Activated CD4-positive, alpha-beta T cell treated with anti-CD3 and anti-CD28 coated beads, Interleukin-2, amount 10 ng/mL, durations not matched to agents 7 days and 5 days (primary cell): ENCODE data around the gene CHKA. TPM values are rescaled to one million over a fixed set of nuclear protein-coding genes. Genes with fewer than 3 reads are reported as not detected.

Source experiments
- CTCF ChIA-PET: fragments of 350-600 bp; sonication (Branson Sonifier 250); formaldehyde crosslinking; loops from one replicate; lab custom pipeline; 2021; ENCODE audit warnings: antibody characterized with exemption; lab: Charles Lee
- POLR2A ChIA-PET: fragments of 350-600 bp; sonication (Branson Sonifier 250); formaldehyde crosslinking; loops from one replicate; lab custom pipeline; 2021; ENCODE audit warnings: antibody characterized with exemption; lab: Charles Lee
- DNase-seq: peaks from one replicate; pipeline ENCODE4 v3.0.0-alpha.2; 2020
- H3K27ac Mint-ChIP-seq: one replicate; pipeline ENCODE4 v1.8.0; 2021; ENCODE audit warnings: mild to moderate bottlenecking, moderate library complexity, mixed read lengths
- H3K27me3 Mint-ChIP-seq: one replicate; pipeline ENCODE4 v1.8.0; 2021; ENCODE audit warnings: mixed read lengths
- H3K36me3 Mint-ChIP-seq: one replicate; pipeline ENCODE4 v1.8.0; 2021; ENCODE audit warnings: low read depth, mixed read lengths
- H3K4me1 Mint-ChIP-seq: one replicate; pipeline ENCODE4 v1.8.0; 2021; ENCODE audit warnings: mixed read lengths
- H3K4me3 Mint-ChIP-seq: one replicate; pipeline ENCODE4 v1.8.0; 2021; ENCODE audit warnings: mild to moderate bottlenecking, moderate library complexity, mixed read lengths
- H3K9me3 Mint-ChIP-seq: one replicate; pipeline ENCODE4 v1.8.0; 2021; ENCODE audit warnings: mixed read lengths
- total RNA-seq, 2 experiments: library from RNA; stranded (reverse); gene quantifications; one replicate each; pipeline ENCODE4 v1.2.3, GENCODE V29; 2021

Gene CHKA
- total RNA-seq, 2 experiments from 2014 or later, result 4.5 to 6.3 TPM

DNA sequence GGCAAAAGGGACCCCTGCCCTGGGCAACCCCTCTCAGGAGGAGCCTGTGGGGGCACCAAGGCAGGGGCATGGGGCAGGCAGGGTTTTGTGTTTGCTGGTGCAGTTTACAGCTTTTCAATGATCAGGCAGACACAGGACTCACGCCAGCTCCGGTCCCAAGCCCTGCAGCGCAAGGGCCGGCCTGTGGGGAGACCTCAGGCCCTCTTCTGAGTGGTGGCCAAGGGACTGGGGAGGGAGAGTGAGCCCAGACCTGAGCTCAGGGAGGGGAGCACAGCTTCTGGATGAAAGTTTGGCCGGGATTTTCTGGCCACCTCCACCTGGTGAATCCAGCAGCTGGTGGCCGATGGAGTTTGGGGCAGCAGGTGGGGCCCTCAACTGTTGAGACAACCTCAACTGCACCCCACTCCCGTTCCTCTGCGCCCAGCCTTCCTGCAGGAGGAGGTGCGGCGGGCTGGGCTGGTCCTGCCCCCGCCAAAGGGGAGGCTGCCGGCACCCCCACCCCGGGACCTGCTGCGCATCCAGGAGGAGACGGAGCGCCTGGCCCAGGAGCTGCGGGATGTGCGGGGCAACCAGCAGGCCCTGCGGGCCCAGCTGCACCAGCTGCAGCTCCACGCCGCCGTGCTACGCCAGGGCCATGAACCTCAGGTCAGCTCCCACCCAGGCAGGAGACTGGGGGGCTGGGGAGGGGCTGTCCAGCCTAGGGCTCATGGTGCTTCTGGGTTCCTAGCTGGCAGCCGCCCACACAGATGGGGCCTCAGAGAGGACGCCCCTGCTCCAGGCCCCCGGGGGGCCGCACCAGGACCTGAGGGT is 78.8 kb downstream of the CHKA start:
- Mint-ChIP-seq H3K9me3 (no peaks in the 10 kb centered on the region), H3K27ac (peak overlapping the region; percentile 46), H3K36me3 (peaks cover 4% of the 10 kb centered on the region), H3K4me1 (peaks cover 13% of the 10 kb centered on the region), H3K4me3 (no peak overlapping the region), H3K27me3 (no peaks in the 10 kb centered on the region)
- DNase-seq, result no peak
- CTCF ChIA-PET, result interaction anchor here (1.0 to 1.2 kb wide), 3 partner anchors 10 to 87 kb away, joined by 3 to 4 read pairs (median 3); partner anchors contain the start of gene NDUFS8
- POLR2A ChIA-PET, result no interaction called here

DNA sequence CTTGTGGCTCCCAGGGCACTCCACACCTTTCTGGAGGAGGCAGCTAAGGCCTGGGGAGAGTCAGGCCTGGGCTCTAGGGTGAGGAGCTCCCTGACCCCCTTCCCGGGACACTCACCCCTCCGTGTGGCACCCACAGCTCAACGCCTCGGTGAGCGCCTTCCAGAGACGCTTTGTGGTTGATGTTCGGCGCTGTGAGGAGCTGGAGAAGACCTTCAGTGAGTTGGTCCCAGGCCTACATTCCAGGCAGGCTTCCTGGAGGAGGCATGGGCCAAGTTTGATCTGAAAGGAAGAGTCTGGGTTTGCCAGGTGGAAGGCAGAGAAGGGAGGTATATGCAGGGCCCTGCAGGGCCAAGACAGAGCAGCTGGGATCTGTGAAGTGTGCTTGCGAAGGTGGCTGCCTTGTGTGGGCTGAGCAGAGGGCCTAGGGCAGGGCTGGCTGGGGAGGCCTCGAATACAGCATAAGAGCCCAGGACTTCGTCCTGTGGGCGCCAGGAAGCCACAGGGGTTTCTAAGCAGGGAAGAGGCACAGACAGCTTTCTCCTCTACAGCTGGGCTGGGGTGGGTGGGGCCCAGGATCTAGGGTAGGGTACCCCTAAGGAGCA is 79.5 kb downstream of the CHKA start:
- Mint-ChIP-seq H3K27me3 (no peaks in the 10 kb centered on the region), H3K27ac (peak overlapping the region; percentile 84), H3K9me3 (no peaks in the 10 kb centered on the region), H3K4me3 (peak overlapping the region; percentile 83), H3K4me1 (peaks cover 20% of the 10 kb centered on the region), H3K36me3 (peaks cover 4% of the 10 kb centered on the region)
- ChIA-PET CTCF (interaction anchor here (0.6 to 1.2 kb wide), 3 partner anchors 10 to 909 kb away, joined by 3 to 4 read pairs (median 3); partner anchors contain the start of gene NDUFS8), POLR2A (no interaction called here)
- DNase-seq, result no peak

DNA sequence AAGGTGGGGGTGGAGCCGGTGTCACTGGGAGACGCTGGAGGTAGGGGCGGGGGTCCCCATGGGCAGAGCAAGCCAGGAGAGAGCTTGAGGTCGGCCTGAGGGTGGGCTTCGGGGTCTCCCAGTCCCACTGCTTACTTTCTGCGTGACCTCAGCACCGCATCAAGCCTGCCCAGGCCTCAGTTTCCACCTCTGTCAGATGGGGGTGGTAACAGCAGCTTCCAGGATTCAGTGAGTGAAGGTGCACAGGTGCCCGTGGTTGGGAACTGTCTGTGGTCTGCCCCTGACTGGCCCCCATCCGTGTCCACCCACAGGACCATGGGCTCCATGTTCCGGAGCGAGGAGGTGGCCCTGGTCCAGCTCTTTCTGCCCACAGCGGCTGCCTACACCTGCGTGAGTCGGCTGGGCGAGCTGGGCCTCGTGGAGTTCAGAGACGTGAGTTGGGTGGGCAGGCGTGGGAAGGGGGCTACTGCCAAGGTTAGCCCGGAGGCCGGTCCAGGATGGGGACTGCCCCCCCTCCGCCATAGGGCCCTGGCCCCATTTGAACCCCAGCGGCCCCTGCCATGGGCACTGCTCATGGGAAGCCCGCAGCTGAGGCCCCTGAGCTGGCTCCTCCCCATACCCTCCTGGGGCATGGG is 80.1 kb downstream of the CHKA start:
- Mint-ChIP-seq H3K27ac (peak overlapping the region; percentile 90), H3K4me3 (peak overlapping the region; percentile 83), H3K4me1 (peaks cover 27% of the 10 kb centered on the region), H3K36me3 (peaks cover 6% of the 10 kb centered on the region), H3K27me3 (no peaks in the 10 kb centered on the region), H3K9me3 (no peaks in the 10 kb centered on the region)
- no peak for DNase-seq
- POLR2A ChIA-PET, result no interaction called here
- CTCF ChIA-PET, result interaction anchor here (0.6 to 1.2 kb wide), 3 partner anchors 11 to 909 kb away, joined by 3 to 4 read pairs (median 3); no protein-coding TSS in a partner anchor

GRCh38 chr11:68040101-68040956 is 80.9 kb downstream of the CHKA start:
- H3K27me3 Mint-ChIP-seq, result no peaks in the 10 kb centered on the region
- POLR2A ChIA-PET, result no interaction called here
- H3K4me3 Mint-ChIP-seq, result peak overlapping the region; percentile 83
- peak; percentile 65 for DNase-seq
- H3K36me3 Mint-ChIP-seq, result peaks cover 6% of the 10 kb centered on the region
- H3K4me1 Mint-ChIP-seq, result peaks cover 30% of the 10 kb centered on the region
- H3K9me3 Mint-ChIP-seq, result no peaks in the 10 kb centered on the region
- H3K27ac Mint-ChIP-seq, result peak overlapping the region; percentile 90
- CTCF ChIA-PET, result interaction anchor here (0.8 to 1.2 kb wide), 2 partner anchors 18 to 21 kb away, joined by 3 read pairs; no protein-coding TSS in a partner anchor

DNA sequence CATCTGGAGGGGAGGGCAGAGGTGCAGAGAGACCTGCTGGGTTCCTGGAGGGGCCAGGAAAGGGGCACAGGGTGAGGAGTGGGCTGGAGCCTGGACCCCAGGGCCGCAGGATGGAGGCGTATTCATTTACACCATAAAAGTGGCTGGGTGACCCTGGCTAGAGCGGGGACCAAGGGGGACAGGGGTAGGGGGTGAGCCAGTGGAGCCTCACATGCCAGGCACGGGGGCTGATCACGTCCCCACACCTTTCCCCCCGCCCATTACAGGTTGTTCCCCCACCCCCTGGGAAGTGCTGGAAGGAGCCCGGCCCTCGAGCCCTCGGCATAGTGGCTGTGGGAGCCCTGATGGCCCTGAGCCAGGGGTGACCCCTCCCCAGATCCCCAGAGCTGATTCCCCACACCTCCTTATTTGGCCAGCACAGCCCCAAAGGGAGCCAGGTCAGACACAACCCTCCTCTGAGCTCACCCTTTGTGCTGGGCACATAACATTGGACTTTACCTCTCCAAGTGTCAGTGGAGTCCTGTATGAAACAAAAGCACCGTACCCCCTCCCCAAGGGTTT is 81.6 kb downstream of the CHKA start:
- no peak for DNase-seq
- H3K9me3 Mint-ChIP-seq, result no peaks in the 10 kb centered on the region
- peaks cover 3% of the 10 kb centered on the region for H3K36me3 Mint-ChIP-seq
- CTCF ChIA-PET, result interaction anchor here (0.6 to 1.3 kb wide), 3 partner anchors 20 to 247 kb away, joined by 3 read pairs; partner anchors contain the start of gene ALDH3B1
- peak overlapping the region; percentile 83 for H3K4me3 Mint-ChIP-seq
- POLR2A ChIA-PET, result no interaction called here
- peak overlapping the region; percentile 90 for H3K27ac Mint-ChIP-seq
- no peaks in the 10 kb centered on the region for H3K27me3 Mint-ChIP-seq
- H3K4me1 Mint-ChIP-seq, result peaks cover 31% of the 10 kb centered on the region

GRCh38 chr11:68038718-68039525 is 82.3 kb downstream of the CHKA start, which contains the start of gene TCIRG1:
Gene TCIRG1 (plus strand): TSS chr11:68039025. CDS start chr11:68041272, 2,247 bp downstream.
- ChIA-PET POLR2A (no interaction called here), CTCF (interaction anchor here (0.6 to 2.3 kb wide), 4 partner anchors 10 to 248 kb away, joined by 3 to 6 read pairs (median 3); partner anchors contain the start of gene ALDH3B1)
- Mint-ChIP-seq H3K36me3 (peaks cover 5% of the 10 kb centered on the region), H3K4me3 (peak within 1 kb of the TSS; percentile 83), H3K27ac (peak within 1 kb of the TSS; percentile 90), H3K9me3 (no peaks in the 10 kb centered on the region), H3K4me1 (peaks cover 31% of the 10 kb centered on the region), H3K27me3 (no peaks in the 10 kb centered on the region)
- DNase-seq, result peak; percentile 64

GRCh38 chr11:68038226-68038717 is 82.9 kb downstream of the CHKA start:
- no peaks in the 10 kb centered on the region for H3K9me3 Mint-ChIP-seq
- peak overlapping the region; percentile 90 for H3K27ac Mint-ChIP-seq
- CTCF ChIA-PET, result interaction anchor here (1.2 to 2.3 kb wide), 3 partner anchors 10 to 29 kb away, joined by 3 to 6 read pairs (median 4); no protein-coding TSS in a partner anchor
- DNase-seq, result no peak
- H3K4me3 Mint-ChIP-seq, result peak overlapping the region; percentile 83
- POLR2A ChIA-PET, result no interaction called here
- H3K27me3 Mint-ChIP-seq, result no peaks in the 10 kb centered on the region
- H3K4me1 Mint-ChIP-seq, result peaks cover 34% of the 10 kb centered on the region
- H3K36me3 Mint-ChIP-seq, result peaks cover 10% of the 10 kb centered on the region

GRCh38 chr11:68037411-68038225 is 83.6 kb downstream of the CHKA start:
- ChIA-PET POLR2A (no interaction called here), CTCF (interaction anchor here (0.9 to 2.3 kb wide), 6 partner anchors 9 to 206 kb away, joined by 3 to 6 read pairs (median 4); no protein-coding TSS in a partner anchor)
- no peaks in the 10 kb centered on the region for H3K27me3 Mint-ChIP-seq
- peaks cover 34% of the 10 kb centered on the region for H3K4me1 Mint-ChIP-seq
- H3K27ac Mint-ChIP-seq, result peak overlapping the region; percentile 91
- H3K4me3 Mint-ChIP-seq, result peak overlapping the region; percentile 54
- peaks cover 10% of the 10 kb centered on the region for H3K36me3 Mint-ChIP-seq
- no peaks in the 10 kb centered on the region for H3K9me3 Mint-ChIP-seq
- no peak for DNase-seq

- Mint-ChIP-seq H3K9me3 (no peaks in the 10 kb centered on the region), H3K4me1 (peaks cover 34% of the 10 kb centered on the region)
- DNase-seq, result peak; percentile 24
These were observed 84.4 kb downstream of the CHKA start for GRCh38 chr11:68036717-68037239.

GRCh38 chr11:68036141-68036716 is 85.0 kb downstream of the CHKA start:
- no peak for DNase-seq
- no peaks in the 10 kb centered on the region for H3K9me3 Mint-ChIP-seq
- H3K4me1 Mint-ChIP-seq, result peaks cover 33% of the 10 kb centered on the region
- peak overlapping the region; percentile 91 for H3K27ac Mint-ChIP-seq
- no peaks in the 10 kb centered on the region for H3K27me3 Mint-ChIP-seq
- no peak overlapping the region for H3K4me3 Mint-ChIP-seq
- H3K36me3 Mint-ChIP-seq, result peaks cover 10% of the 10 kb centered on the region
- ChIA-PET POLR2A (no interaction called here), CTCF (interaction anchor here (1.4 kb wide), 1 partner anchor 13 kb away, joined by 3 read pairs; no protein-coding TSS in a partner anchor)

More at GRCh38 chr11:68036717-68037239, 84.4 kb downstream of the CHKA start:
- Mint-ChIP-seq H3K36me3 (peaks cover 10% of the 10 kb centered on the region), H3K27me3 (no peaks in the 10 kb centered on the region), H3K27ac (peak overlapping the region; percentile 91), H3K4me3 (peak overlapping the region; percentile 54)
- ChIA-PET POLR2A (no interaction called here), CTCF (interaction anchor here (0.9 to 2.3 kb wide), 5 partner anchors 8 to 206 kb away, joined by 3 to 6 read pairs (median 3); no protein-coding TSS in a partner anchor)
